ENCODE data around the gene KCNMA1. TPM values are rescaled to one million over a fixed set of nuclear protein-coding genes. Genes with fewer than 3 reads are reported as not detected.

KCNMA1 gene
- total RNA-seq, 1 experiment from 2014 or later = 31.3 TPM

DNA sequence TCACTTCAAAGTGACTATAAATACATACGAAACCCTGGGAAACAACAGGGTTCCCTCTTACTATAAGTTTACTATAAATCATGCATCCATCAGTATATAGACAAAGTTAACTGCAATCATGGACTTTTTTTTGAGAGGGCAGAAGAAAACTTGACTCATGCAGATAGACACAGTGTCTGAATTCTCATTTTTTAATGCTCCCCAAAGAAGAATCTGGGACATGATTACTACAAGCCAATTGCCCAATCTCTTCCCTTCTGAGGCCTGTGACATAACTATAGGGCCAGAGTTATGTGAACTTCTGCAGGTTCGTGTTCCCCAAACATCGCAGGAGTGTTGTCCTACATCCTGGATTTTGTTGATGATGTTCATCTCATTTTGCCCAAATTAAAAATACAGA, 376.5 kb downstream of the KCNMA1 start:
- H3K9me2 ChIP-seq (replicated peaks; ENCODE audit: insufficient read depth, low read length) = no peaks in the 10 kb centered on the region
- H3K9me3 ChIP-seq (ENCODE audit: low read length) = no peaks in the 10 kb centered on the region
- H3K27ac ChIP-seq (ENCODE audit: low read length) = no peak overlapping the region
- no peak overlapping the region for H3K4me2 ChIP-seq (ENCODE audit: low read depth, low read length, poor library complexity, severe bottlenecking)
- H3K36me3 ChIP-seq (ENCODE audit: insufficient read depth, low read length) = no peaks in the 10 kb centered on the region
- H4K20me1 ChIP-seq (ENCODE audit: insufficient read depth, low read depth, low read length) = no peaks in the 10 kb centered on the region
- no peaks in the 10 kb centered on the region for H3K4me1 ChIP-seq (ENCODE audit: low read length)
- H2AFZ ChIP-seq (ENCODE audit: low read length) = no peak overlapping the region
- H3K79me2 ChIP-seq (ENCODE audit: low read length) = no peaks in the 10 kb centered on the region
- H3K27me3 ChIP-seq (ENCODE audit: low read length) = no peaks in the 10 kb centered on the region
- no peak for DNase-seq
- no peak overlapping the region for H3K9ac ChIP-seq (ENCODE audit: low read length)
- no peak overlapping the region for H3K4me3 ChIP-seq (ENCODE audit: low read length)

DNA sequence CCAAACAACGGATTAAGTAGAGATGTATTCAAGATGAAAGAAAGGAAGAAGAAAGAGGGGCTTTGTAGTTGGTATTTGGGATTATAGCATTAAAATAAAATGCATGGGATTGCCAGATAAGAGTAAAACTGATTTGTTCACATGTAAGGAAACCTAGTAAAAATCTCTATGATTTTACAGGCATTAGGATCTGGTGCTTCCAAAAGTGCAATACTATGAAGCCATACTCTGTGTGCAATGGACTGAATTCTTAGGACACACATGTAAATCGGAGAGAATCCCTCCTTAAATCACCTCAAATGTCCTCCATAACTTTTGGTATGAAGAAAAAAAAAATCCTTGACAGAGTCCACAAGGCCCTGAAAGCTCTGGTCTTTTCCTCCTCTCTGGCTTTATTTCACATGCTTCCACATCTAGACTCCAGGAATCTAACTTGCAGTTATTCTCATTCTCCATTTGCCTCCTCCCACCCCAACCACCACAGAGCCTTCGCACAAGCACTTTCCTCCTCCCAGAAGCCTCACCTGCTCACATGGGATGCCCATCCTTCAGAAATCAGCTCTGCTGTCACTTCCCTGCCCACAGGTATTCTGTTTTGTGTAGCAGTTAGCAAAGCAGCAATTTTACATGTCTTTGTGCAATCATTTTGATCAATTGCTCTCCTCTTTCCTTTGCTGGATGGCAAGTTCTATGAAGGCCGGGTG, 378.3 kb downstream of the KCNMA1 start:
- Histone ChIP-seq H4K20me1 (ENCODE audit: insufficient read depth, low read depth, low read length) (no peaks in the 10 kb centered on the region), H3K4me2 (ENCODE audit: low read depth, low read length, poor library complexity, severe bottlenecking) (no peak overlapping the region), H3K27me3 (ENCODE audit: low read length) (no peaks in the 10 kb centered on the region)

DNA sequence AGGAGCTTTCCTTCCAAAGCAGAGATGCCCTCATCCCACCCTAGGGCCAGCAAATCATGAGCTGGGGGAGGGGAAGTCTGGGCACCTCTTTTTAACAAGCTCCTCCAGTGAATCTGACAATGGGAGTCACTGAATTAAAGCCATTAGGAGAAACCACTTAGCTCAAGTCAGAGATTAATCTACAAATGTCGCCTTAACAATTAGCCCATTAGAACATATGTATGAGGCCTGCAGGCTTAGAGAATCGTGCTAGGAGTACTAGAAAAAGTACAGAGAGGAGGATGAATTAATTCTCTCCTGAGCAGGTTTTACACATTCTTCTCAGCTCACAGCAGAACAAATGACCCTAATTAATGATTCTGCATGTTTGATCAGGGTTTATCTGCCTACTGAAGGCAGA, 381.3 kb downstream of the KCNMA1 start:
- no peaks in the 10 kb centered on the region; the same call in 1 of the 2 replicates for H3K4me1 ChIP-seq (ENCODE audit: low read length)
- no peaks in the 10 kb centered on the region for H3K27me3 ChIP-seq (ENCODE audit: low read length)
- H4K20me1 ChIP-seq (ENCODE audit: insufficient read depth, low read depth, low read length) = no peaks in the 10 kb centered on the region; the same call in 1 of the 2 replicates
- no peak overlapping the region for H3K9ac ChIP-seq (ENCODE audit: low read length)
- H3K36me3 ChIP-seq (ENCODE audit: insufficient read depth, low read length) = no peaks in the 10 kb centered on the region
- no peaks in the 10 kb centered on the region for H3K9me2 ChIP-seq (replicated peaks; ENCODE audit: insufficient read depth, low read length)
- no peaks in the 10 kb centered on the region for H3K9me3 ChIP-seq (ENCODE audit: low read length)
- no peaks in the 10 kb centered on the region for H3K79me2 ChIP-seq (ENCODE audit: low read length)
- H2AFZ ChIP-seq (ENCODE audit: low read length) = no peak overlapping the region
- no peak overlapping the region for H3K27ac ChIP-seq (ENCODE audit: low read length)
- DNase-seq = no peak
- no peak overlapping the region for H3K4me3 ChIP-seq (ENCODE audit: low read length)
- no peak overlapping the region for H3K4me2 ChIP-seq (ENCODE audit: low read depth, low read length, poor library complexity, severe bottlenecking)

More for the DNA sequence above, 378.3 kb downstream of the KCNMA1 start:
- no peak for DNase-seq
- Histone ChIP-seq H3K27ac (ENCODE audit: low read length) (no peak overlapping the region), H3K4me3 (ENCODE audit: low read length) (no peak overlapping the region), H2AFZ (ENCODE audit: low read length) (no peak overlapping the region), H3K9me2 (replicated peaks; ENCODE audit: insufficient read depth, low read length) (no peaks in the 10 kb centered on the region), H3K9me3 (ENCODE audit: low read length) (no peaks in the 10 kb centered on the region), H3K36me3 (ENCODE audit: insufficient read depth, low read length) (no peaks in the 10 kb centered on the region), H3K4me1 (ENCODE audit: low read length) (no peaks in the 10 kb centered on the region), H3K79me2 (ENCODE audit: low read length) (no peaks in the 10 kb centered on the region), H3K9ac (ENCODE audit: low read length) (no peak overlapping the region)

DNA sequence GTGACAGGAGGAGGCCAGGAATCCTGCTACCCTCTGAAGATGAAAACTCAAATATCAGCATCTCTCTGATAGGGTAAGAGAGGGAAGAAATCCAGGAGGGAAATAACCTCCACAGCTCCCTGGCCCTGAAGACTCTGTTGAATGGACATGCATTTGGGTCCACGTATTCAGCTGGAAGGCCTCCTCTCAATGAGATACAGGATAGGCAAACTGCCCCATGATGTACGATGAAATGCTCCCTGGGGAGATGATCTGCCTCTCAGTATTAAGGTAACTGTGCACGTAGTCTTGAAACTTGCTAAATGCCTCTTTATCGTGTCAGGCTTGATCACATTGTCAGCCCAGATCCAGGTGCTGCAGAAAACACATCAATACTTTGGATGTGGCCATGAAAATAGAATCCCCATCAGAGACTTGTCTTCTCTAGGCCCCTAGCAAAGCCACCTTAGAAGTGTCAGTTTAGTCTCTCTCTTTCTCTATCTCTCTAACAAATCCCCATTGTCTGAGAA, 384.0 kb downstream of the KCNMA1 start:
- H3K4me3 ChIP-seq (ENCODE audit: low read length) = no peak overlapping the region
- no peaks in the 10 kb centered on the region; the same call in 1 of the 2 replicates for H3K4me1 ChIP-seq (ENCODE audit: low read length)

DNA sequence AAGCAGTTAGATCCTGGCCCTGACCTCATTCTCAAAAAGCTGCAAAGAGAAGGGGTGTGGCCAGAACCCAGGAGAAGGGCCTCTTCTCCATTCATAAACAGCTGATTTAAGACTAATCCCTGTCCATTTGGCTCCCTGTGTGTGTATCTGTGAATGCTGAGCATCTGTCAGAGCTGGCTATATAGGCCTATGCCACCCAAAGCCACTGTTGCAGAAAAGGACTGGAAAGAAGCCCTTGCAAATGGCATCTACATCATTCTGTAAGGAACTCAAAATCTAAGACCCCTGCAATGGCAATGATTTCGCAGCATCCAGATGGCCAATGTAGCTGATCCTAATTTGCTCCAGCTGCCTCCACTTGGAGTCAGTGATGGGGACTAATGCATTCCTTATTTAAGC, 384.5 kb downstream of the KCNMA1 start:
- H3K9me2 ChIP-seq (replicated peaks; ENCODE audit: insufficient read depth, low read length) = no peaks in the 10 kb centered on the region
- DNase-seq = no peak
- H3K9ac ChIP-seq (ENCODE audit: low read length) = no peak overlapping the region
- H3K4me1 ChIP-seq (ENCODE audit: low read length) = no peaks in the 10 kb centered on the region; the same call in 1 of the 2 replicates
- no peak overlapping the region for H3K27ac ChIP-seq (ENCODE audit: low read length)
- no peak overlapping the region for H2AFZ ChIP-seq (ENCODE audit: low read length)
- H3K4me2 ChIP-seq (ENCODE audit: low read depth, low read length, poor library complexity, severe bottlenecking) = no peak overlapping the region
- no peak overlapping the region for H3K4me3 ChIP-seq (ENCODE audit: low read length)
- no peaks in the 10 kb centered on the region; the same call in 1 of the 2 replicates for H4K20me1 ChIP-seq (ENCODE audit: insufficient read depth, low read depth, low read length)
- no peaks in the 10 kb centered on the region for H3K36me3 ChIP-seq (ENCODE audit: insufficient read depth, low read length)
- H3K79me2 ChIP-seq (ENCODE audit: low read length) = no peaks in the 10 kb centered on the region
- no peaks in the 10 kb centered on the region for H3K9me3 ChIP-seq (ENCODE audit: low read length)
- H3K27me3 ChIP-seq (ENCODE audit: low read length) = no peaks in the 10 kb centered on the region

More for the DNA sequence above, 384.0 kb downstream of the KCNMA1 start:
- H3K9ac ChIP-seq (ENCODE audit: low read length) = no peak overlapping the region
- H3K27ac ChIP-seq (ENCODE audit: low read length) = no peak overlapping the region
- H3K9me2 ChIP-seq (replicated peaks; ENCODE audit: insufficient read depth, low read length) = no peaks in the 10 kb centered on the region
- no peak for DNase-seq
- no peaks in the 10 kb centered on the region for H3K36me3 ChIP-seq (ENCODE audit: insufficient read depth, low read length)
- no peaks in the 10 kb centered on the region for H3K27me3 ChIP-seq (ENCODE audit: low read length)
- H3K4me2 ChIP-seq (ENCODE audit: low read depth, low read length, poor library complexity, severe bottlenecking) = no peak overlapping the region
- no peaks in the 10 kb centered on the region for H3K9me3 ChIP-seq (ENCODE audit: low read length)
- no peak overlapping the region for H2AFZ ChIP-seq (ENCODE audit: low read length)
- no peaks in the 10 kb centered on the region; the same call in 1 of the 2 replicates for H4K20me1 ChIP-seq (ENCODE audit: insufficient read depth, low read depth, low read length)
- no peaks in the 10 kb centered on the region for H3K79me2 ChIP-seq (ENCODE audit: low read length)

DNA sequence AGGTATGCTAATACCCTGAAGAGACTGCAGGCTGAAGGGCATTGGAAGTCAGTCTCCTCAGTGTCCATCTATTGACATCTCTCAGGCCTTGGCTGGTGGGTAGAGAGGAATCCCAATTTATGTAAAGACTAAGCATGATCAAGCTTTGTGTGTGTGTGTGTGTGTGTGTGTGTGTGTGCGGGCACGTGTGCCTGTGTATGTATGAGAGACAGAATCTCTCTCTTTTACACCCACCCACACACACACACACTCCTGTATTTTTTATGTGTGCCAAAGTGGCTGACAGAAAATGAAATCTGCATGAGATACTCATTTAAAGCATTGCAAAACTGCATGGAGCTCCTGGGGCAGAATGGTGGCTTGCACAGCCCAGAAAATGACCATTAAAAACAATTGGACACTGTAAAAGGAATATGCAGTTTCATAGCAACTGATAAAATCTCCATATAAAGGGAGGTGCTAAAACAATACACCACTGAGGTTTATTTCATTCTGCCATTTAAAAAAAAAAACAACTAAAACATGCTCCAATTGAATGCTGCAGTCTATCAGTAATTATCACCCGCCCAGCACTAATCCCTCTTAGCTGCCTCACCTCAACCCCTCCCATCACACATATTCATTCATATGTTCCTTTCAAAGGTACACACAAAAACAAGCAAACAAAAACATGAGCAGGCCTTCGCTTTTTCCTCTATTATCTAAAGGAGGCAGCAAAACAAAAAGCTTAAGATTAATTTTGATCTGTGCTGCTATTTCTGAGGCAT, 385.0 kb downstream of the KCNMA1 start:
- H3K9me2 ChIP-seq (replicated peaks; ENCODE audit: insufficient read depth, low read length) = no peaks in the 10 kb centered on the region
- no peak overlapping the region for H3K4me3 ChIP-seq (ENCODE audit: low read length)

DNA sequence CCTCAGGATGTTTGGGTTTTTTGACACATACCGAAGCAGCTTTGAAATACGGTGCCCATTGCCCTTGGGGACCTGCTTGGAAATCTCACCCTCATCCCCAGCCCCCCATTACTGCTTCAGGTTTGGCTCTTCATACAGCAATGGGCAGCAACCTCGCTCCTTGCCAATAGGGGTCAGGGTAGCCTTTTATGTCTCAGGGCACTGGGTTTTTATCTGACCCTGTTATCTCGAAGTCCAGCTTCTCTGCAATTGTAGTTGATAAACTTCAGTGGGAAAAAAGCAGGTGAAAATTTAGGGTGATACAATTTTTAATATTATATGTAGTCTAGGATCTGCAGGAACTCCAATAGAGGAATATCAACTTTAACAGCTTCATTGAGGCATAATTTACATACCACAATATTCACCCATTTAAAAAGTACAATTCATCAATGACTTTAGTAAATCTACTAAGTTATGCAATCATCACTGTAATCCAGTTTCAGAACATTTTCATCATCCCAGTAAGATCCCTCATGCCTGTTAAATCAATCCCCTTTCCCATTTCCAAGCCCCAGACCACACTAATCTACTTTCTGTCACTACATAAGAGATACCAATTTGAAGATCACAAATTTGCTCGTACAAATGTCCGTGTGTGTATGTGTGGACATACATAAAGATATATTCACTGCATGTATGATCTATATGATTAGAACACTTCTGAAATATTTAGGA, 386.2 kb downstream of the KCNMA1 start:
- H3K79me2 ChIP-seq (ENCODE audit: low read length) = no peaks in the 10 kb centered on the region
- H2AFZ ChIP-seq (ENCODE audit: low read length) = no peak overlapping the region
- peak; percentile 66 for DNase-seq
- no peak overlapping the region for H3K9ac ChIP-seq (ENCODE audit: low read length)
- H3K9me2 ChIP-seq (replicated peaks; ENCODE audit: insufficient read depth, low read length) = no peaks in the 10 kb centered on the region
- peaks cover 5% of the 10 kb centered on the region for H3K4me1 ChIP-seq (ENCODE audit: low read length)
- H3K27ac ChIP-seq (ENCODE audit: low read length) = no peak overlapping the region
- no peaks in the 10 kb centered on the region; the same call in 1 of the 2 replicates for H4K20me1 ChIP-seq (ENCODE audit: insufficient read depth, low read depth, low read length)
- H3K4me3 ChIP-seq (ENCODE audit: low read length) = no peak overlapping the region
- H3K4me2 ChIP-seq (ENCODE audit: low read depth, low read length, poor library complexity, severe bottlenecking) = no peak overlapping the region
- no peaks in the 10 kb centered on the region for H3K36me3 ChIP-seq (ENCODE audit: insufficient read depth, low read length)
- H3K9me3 ChIP-seq (ENCODE audit: low read length) = no peaks in the 10 kb centered on the region
- no peaks in the 10 kb centered on the region for H3K27me3 ChIP-seq (ENCODE audit: low read length)

More for the DNA sequence above, 385.0 kb downstream of the KCNMA1 start:
- DNase-seq = no peak
- no peaks in the 10 kb centered on the region for H3K79me2 ChIP-seq (ENCODE audit: low read length)
- H3K36me3 ChIP-seq (ENCODE audit: insufficient read depth, low read length) = no peaks in the 10 kb centered on the region
- H3K27ac ChIP-seq (ENCODE audit: low read length) = no peak overlapping the region
- no peaks in the 10 kb centered on the region for H3K27me3 ChIP-seq (ENCODE audit: low read length)
- no peak overlapping the region for H2AFZ ChIP-seq (ENCODE audit: low read length)
- peaks cover under 1% of the 10 kb centered on the region for H3K4me1 ChIP-seq (ENCODE audit: low read length)
- no peaks in the 10 kb centered on the region for H3K9me3 ChIP-seq (ENCODE audit: low read length)
- H3K9ac ChIP-seq (ENCODE audit: low read length) = no peak overlapping the region
- H4K20me1 ChIP-seq (ENCODE audit: insufficient read depth, low read depth, low read length) = no peaks in the 10 kb centered on the region; the same call in 1 of the 2 replicates
- H3K4me2 ChIP-seq (ENCODE audit: low read depth, low read length, poor library complexity, severe bottlenecking) = no peak overlapping the region
